GM21737 (cell line): ENCODE results near the gene PSTPIP1.

Experiments used
- ATAC-seq: cut with Tn5 transposase; IDR thresholded peaks from one replicate; pipeline ENCODE4 v1.9.1; 2021; ENCODE audit warnings: mild to moderate bottlenecking, moderate library complexity; ENCODE audit not compliant: unreplicated experiment

Gene PSTPIP1

GRCh38 chr15:77039217-77039533 is 44.2 kb downstream of the PSTPIP1 start:
- ATAC-seq: no peak

GRCh38 chr15:77039848-77040247 is 44.9 kb downstream of the PSTPIP1 start:
- ATAC-seq: no peak

DNA sequence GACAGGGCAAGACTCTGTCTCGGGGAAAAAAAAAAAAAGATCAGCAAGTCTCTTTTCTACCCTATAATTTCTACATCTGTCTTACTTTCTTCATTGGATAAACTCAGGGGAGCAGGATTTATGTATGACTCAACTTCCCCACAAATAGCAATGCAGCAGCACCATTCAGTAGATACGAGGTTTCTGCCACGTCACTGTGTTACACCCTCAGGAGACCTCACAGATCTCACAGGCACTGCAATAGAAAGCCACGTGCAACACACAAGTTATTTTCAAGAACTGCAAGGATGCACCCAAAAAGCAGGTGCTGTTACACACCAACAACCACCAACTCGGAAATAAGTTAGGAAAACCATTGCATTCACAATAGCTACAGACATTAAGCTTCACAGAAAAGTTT is 45.7 kb downstream of the PSTPIP1 start:
- no peak for ATAC-seq

GRCh38 chr15:77042245-77042919 is 47.5 kb downstream of the PSTPIP1 start:
- ATAC-seq: no peak

DNA sequence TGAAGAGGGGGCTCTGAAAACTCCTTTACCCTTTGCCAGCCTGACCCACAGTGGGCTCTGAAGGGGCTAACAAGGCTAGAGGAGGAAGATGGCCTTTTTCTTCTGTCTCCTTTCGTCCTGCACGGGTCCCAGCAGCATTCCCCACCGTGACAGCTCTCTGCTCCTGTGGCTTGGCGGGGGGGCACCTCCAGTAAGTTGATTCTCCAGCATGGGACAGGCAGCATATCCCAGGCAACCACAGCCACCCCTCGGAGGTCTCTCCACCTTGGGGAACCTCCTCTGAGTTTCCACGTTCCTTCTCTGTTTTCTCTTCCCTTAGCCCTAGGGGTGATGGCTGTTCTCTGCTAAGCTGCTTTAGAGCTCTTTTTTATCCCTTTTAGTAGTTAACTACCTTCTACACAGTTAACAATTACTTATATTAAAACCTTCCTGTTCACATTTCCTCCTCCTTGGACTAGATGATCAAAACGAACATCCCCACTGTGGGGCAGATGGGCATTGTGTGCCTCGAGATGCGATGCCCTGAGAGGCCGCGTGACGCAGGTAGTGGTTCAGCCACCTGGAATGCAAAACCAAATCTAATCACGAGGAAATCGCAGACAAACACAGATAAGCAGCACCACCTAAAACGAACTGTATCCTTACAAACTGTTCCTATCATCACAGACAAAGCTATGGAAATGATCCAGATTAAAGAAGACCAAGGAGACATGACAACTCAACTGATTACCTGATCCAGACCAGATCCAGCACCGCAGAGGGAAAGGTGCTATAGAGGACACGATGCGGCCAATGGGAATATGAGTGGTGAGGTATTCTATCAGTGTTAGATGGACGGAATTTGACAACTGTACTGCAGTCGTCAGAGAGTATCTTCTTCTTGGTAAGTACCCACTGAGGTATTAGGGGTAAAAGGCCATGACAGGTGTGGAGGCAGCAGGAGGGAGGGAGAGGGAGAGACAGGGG is 48.3 kb downstream of the PSTPIP1 start:
- ATAC-seq: no peak

GRCh38 chr15:77044228-77045042 is 49.5 kb downstream of the PSTPIP1 start:
- ATAC-seq: no peak

- no peak for ATAC-seq
Observed at GRCh38 chr15:77045985-77046384, 51.1 kb downstream of the PSTPIP1 start.

DNA sequence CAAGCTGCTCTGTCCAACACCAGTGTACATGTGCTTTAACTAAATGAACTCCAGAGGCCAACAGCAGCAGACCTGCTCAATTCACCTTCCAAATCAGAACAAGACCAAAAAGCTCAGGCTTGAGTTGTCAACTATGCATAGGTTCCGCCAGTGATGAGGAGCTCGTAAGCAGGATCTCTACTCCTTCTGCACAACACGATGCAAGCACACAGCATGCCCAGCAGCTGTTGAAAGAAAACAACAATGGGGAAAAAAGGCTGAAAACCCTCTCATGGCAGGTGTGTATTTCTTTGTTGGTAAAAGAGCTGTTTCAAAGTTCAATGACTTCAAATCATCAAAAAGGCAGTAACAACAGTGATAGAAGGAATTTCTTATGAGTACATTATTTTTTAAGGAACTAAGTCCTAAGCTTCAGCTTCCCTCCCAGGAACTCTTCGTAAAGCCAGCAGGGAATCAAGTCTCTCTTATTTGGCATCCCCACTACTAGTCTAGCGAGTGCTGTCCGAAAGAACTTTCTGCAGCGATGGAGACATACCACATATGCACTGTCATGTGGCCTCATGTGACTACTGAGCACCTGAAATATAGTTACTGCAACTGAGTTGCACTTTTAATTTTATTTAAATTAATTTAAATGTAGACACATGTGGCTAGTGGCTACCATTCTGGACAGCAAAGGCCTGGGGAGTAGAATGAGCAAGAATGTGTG is 51.9 kb downstream of the PSTPIP1 start:
- no peak for ATAC-seq

DNA sequence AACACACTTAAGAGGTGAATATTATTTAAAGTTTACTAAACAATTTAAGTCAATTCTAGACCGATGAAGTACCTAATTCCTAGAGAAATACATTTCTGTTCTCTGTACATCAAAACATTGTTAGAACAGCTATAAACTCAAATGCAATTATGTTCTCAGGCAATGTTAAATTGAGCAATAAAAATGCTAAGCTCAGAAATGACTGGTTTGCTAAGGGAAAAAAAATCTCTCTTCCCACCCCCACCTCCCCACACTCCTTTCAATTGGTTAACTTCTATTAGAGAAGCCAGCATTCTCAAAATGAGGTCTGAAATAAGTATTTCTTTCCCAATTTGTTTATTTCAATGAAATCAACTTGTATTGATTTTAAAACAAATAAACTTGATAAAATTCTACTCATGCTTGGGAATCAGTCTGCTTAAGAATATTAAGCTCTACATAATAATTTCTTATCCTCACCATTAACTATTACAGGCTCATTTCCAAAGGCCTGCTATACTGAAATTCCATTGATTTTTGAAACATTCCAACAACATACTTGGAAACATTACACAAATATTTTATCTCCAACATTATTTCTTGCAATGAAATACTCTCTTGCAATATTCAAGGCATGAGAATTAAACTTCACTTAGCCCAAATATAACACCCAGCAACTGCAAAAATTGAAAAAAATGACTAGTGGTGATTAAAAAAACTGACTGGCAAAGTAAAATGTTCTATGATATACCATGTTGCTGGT is 53.4 kb downstream of the PSTPIP1 start:
- no peak for ATAC-seq

DNA sequence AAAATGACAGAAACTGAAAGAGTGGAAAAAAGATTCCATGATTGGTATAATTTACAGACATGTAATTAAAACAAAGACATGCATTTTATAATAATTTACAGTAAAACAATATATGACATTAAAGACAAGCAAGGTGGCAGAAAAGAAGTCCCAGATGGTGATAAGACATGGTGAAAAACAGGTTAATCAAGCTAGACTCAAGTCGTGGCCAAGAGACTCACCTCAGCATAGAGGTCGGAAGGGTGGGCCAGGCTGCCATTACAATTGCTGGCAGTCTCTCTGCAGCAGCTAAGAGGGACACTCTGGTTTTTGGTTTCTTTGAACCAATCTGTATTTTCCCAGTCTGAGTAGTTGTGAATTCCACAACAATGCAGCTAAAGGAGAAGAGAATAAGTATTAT is 57.6 kb downstream of the PSTPIP1 start:
- no peak for ATAC-seq

GRCh38 chr15:77053709-77054108 is 58.8 kb downstream of the PSTPIP1 start:
- ATAC-seq: no peak

- ATAC-seq: no peak
Observed at GRCh38 chr15:77057072-77057471, 62.1 kb downstream of the PSTPIP1 start.

DNA sequence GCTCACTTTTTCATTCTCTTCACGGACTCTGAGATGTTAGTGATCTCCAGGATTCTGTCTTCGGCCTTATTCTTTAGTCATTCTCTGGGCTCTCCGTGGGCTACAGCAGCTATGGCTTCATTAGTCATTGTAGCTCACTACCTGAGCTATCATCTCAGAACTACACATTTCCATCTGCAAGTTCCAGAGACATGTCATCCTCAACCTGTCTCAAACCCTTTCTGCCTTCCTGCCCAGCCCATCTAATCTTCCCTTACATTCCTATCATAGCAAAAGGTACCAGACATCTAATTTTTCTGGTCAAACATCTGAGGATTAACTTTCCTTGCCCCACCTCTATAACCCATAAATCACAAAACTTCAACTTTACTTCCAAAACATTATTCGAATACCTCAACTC is 62.8 kb downstream of the PSTPIP1 start:
- ATAC-seq: no peak

GRCh38 chr15:77058468-77058867 is 63.5 kb downstream of the PSTPIP1 start:
- ATAC-seq: no peak

DNA sequence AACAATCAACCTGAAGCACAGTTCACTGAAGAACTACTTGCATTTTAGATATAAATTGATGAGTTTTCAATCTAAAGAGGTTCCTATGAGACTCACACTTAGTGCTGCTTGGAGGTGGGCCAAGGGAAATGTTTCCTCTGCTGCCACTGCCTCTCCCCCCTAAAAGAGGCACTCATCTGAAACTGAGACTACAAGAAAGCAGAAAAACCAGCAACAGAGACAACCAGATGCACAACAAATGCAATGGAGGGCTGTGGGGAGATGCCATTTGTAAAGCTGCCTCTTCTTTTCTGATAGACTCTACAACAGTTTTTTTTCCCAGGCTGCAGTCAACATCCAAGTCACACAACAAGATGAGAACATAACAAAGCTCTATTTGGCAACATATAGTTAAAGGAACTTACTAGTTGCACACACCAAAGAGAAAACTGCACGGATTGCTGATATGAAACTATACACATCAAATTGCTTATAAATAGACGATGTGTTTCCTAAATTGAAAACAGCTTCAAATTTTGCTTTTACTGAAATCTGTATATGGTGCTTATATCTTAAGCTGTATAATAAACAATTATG is 64.9 kb downstream of the PSTPIP1 start:
- peak; percentile 66 for ATAC-seq

DNA sequence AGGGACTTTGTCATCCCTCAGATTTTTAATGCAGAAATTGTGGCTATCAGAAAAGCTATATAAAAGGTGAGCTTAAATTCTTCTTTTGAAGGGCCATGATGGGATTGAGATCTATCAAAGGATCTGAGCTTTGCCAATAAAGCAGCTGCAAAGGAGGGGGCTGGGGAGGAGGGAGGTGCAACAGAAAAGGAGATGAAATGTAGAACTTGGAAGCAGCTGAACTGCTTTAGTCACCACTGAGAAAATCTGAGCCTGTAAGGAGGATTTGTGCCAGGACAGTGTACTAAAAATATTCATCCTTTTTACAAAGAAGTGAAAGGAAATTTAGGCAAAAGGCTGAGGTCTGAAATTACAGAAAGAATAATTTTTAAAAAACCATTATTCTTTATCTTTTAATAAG is 65.6 kb downstream of the PSTPIP1 start:
- ATAC-seq: no peak

- no peak for ATAC-seq
Observed at GRCh38 chr15:77063249-77063648, 68.3 kb downstream of the PSTPIP1 start.

GRCh38 chr15:77064063-77064462 is 69.1 kb downstream of the PSTPIP1 start:
- ATAC-seq: no peak

GRCh38 chr15:77064539-77065308 is 69.8 kb downstream of the PSTPIP1 start:
- ATAC-seq: no peak
